Measurements from ENCODE around the gene CDK9. TPM values are rescaled to one million over a fixed set of nuclear protein-coding genes. Genes with fewer than 3 reads are reported as not detected.

The CDK9 gene
- total RNA-seq, 1 experiment from 2014 or later: 48.7 TPM

- H3K36me3 ChIP-seq (ENCODE audit: control insufficient read depth, insufficient read depth, low read length): no peaks in the 10 kb centered on the region
- intact Hi-C loops (cut with micrococcal nuclease; ENCODE audit: unreplicated experiment): no loop called here
- H3K4me1 ChIP-seq (ENCODE audit: control insufficient read depth, insufficient read depth, low read length): no peaks in the 10 kb centered on the region
- H3K9me3 ChIP-seq (ENCODE audit: control insufficient read depth, insufficient read depth, low read depth, low read length): no peaks in the 10 kb centered on the region
- BruUV-seq (replicated peaks): no TSS peak
- in situ Hi-C loops (cut with HindIII; ENCODE audit: low pct_unique_long_range_greater_than_20kb, low sequenced_read_pairs): no loop called here
- H3K27ac ChIP-seq (ENCODE audit: low read length): no peak overlapping the region
- ChIA-PET CTCF (interaction anchor here (0.6 to 0.8 kb wide), 2 partner anchors 15 to 36 kb away, joined by 4 read pairs; partner anchors contain the start of gene TOR2A), POLR2A (interaction anchor here (0.5 to 0.7 kb wide), 4 partner anchors 20 to 482 kb away, joined by 3 to 5 read pairs (median 4); no protein-coding TSS in a partner anchor)
- peak overlapping the region; percentile 41 to 59 for H3K4me3 ChIP-seq (ENCODE audit: low read depth in 2 of 2, low read length in 2 of 2)
- ATAC-seq: peak; percentile 98
- peak; percentile 69 for DNase-seq (ENCODE audit: low read depth, low spot score)
- no peaks in the 10 kb centered on the region for H3K27me3 ChIP-seq (ENCODE audit: control insufficient read depth, insufficient read depth, low read length)
- TF ChIP-seq SIN3A (IDR thresholded peaks at IDR 0.05; ENCODE audit: borderline replicate concordance, insufficient read depth, low read depth, low read length) (no peak), TCF7L2 (IDR thresholded peaks at IDR 0.05; ENCODE audit: low read depth, low read length) (no peak), REST (IDR thresholded peaks at IDR 0.05; ENCODE audit: insufficient read depth in 1 of 2, low read depth in 2 of 2, low read length in 1 of 2) (no peak), POLR2AphosphoS5 (IDR thresholded peaks at IDR 0.05; ENCODE audit: low read depth, low read length) (no peak), CTCF (IDR thresholded peaks at IDR 0.05) (no peak)
These were observed 14.8 kb upstream of the CDK9 start for GRCh38 chr9:127770905-127771569.

GRCh38 chr9:127771570-127772189, 14.2 kb upstream of the CDK9 start:
- no peaks in the 10 kb centered on the region for H3K36me3 ChIP-seq (ENCODE audit: control insufficient read depth, insufficient read depth, low read length)
- intact Hi-C loops (cut with micrococcal nuclease; ENCODE audit: unreplicated experiment): no loop called here
- H3K4me1 ChIP-seq (ENCODE audit: control insufficient read depth, insufficient read depth, low read length): no peaks in the 10 kb centered on the region
- TF ChIP-seq TCF7L2 (IDR thresholded peaks at IDR 0.05; ENCODE audit: low read depth, low read length) (no peak), POLR2AphosphoS5 (IDR thresholded peaks at IDR 0.05; ENCODE audit: low read depth, low read length) (no peak), CTCF (IDR thresholded peaks at IDR 0.05) (no peak), SIN3A (IDR thresholded peaks at IDR 0.05; ENCODE audit: borderline replicate concordance, insufficient read depth, low read depth, low read length) (no peak), REST (IDR thresholded peaks at IDR 0.05; ENCODE audit: insufficient read depth in 1 of 2, low read depth in 2 of 2, low read length in 1 of 2) (no peak)
- H3K9me3 ChIP-seq (ENCODE audit: control insufficient read depth, insufficient read depth, low read depth, low read length): no peaks in the 10 kb centered on the region
- ChIA-PET POLR2A (interaction anchor here (0.5 to 0.7 kb wide), 2 partner anchors 154 to 482 kb away, joined by 3 to 5 read pairs; no protein-coding TSS in a partner anchor), CTCF (interaction anchor here (0.6 to 1.2 kb wide), 3 partner anchors 16 to 37 kb away, joined by 3 to 4 read pairs (median 4); partner anchors contain the start of gene TOR2A)
- no peaks in the 10 kb centered on the region for H3K27me3 ChIP-seq (ENCODE audit: control insufficient read depth, insufficient read depth, low read length)
- H3K4me3 ChIP-seq (ENCODE audit: low read depth in 2 of 2, low read length in 2 of 2): peak overlapping the region; percentile 41 to 59
- in situ Hi-C loops (cut with HindIII; ENCODE audit: low pct_unique_long_range_greater_than_20kb, low sequenced_read_pairs): no loop called here
- ATAC-seq: no peak
- no TSS peak for BruUV-seq (replicated peaks)
- no peak overlapping the region for H3K27ac ChIP-seq (ENCODE audit: low read length)
- no peak for DNase-seq (ENCODE audit: low read depth, low spot score)
